ENCODE results near the gene EGFR.

EGFR gene

DNA sequence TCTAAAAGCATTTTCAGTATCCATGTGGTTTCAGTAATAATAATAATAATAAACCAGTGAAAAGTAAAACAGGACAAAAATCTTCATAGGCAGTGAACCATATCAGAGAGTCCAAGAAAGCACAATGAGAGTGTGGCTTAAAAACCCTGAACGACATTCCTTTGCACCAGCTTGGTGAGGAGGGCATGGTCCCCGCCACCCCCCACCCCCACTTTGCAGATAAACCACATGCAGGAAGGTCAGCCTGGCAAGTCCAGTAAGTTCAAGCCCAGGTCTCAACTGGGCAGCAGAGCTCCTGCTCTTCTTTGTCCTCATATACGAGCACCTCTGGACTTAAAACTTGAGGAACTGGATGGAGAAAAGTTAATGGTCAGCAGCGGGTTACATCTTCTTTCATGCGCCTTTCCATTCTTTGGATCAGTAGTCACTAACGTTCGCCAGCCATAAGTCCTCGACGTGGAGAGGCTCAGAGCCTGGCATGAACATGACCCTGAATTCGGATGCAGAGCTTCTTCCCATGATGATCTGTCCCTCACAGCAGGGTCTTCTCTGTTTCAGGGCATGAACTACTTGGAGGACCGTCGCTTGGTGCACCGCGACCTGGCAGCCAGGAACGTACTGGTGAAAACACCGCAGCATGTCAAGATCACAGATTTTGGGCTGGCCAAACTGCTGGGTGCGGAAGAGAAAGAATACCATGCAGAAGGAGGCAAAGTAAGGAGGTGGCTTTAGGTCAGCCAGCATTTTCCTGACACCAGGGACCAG lies 172.5 kb downstream of the EGFR start:
- no peak for TF ChIP-seq CTCF (IDR thresholded peaks at IDR 0.05)

- TF ChIP-seq CTCF (IDR thresholded peaks at IDR 0.05) = no peak
These were observed 173.3 kb downstream of the EGFR start for GRCh38 chr7:55191926-55192692.

- no peak for TF ChIP-seq CTCF (IDR thresholded peaks at IDR 0.05)
These were observed 173.9 kb downstream of the EGFR start for GRCh38 chr7:55192723-55193122.

GRCh38 chr7:55193245-55193644 lies 174.4 kb downstream of the EGFR start:
- TF ChIP-seq CTCF (IDR thresholded peaks at IDR 0.05) = no peak

DNA sequence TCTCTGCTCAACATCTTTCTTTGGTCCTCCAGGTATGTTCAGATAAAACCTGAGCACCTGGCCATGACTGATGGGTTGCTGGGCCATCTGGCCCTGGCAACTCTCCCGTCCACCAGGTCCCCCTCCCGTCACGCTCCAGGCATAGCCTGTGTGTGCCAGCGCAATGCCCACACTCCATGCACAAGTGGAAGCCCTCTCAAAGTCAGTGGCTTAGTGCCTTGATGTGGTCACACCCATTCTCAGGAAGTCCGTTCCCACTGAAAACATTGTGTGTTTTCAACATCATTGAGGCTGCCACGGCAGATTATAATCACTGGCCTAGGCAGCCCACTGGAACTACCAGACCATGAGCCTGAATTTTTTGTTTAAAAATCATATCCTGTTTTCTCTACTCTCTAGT lies 175.7 kb downstream of the EGFR start:
- no peak for TF ChIP-seq CTCF (IDR thresholded peaks at IDR 0.05)

DNA sequence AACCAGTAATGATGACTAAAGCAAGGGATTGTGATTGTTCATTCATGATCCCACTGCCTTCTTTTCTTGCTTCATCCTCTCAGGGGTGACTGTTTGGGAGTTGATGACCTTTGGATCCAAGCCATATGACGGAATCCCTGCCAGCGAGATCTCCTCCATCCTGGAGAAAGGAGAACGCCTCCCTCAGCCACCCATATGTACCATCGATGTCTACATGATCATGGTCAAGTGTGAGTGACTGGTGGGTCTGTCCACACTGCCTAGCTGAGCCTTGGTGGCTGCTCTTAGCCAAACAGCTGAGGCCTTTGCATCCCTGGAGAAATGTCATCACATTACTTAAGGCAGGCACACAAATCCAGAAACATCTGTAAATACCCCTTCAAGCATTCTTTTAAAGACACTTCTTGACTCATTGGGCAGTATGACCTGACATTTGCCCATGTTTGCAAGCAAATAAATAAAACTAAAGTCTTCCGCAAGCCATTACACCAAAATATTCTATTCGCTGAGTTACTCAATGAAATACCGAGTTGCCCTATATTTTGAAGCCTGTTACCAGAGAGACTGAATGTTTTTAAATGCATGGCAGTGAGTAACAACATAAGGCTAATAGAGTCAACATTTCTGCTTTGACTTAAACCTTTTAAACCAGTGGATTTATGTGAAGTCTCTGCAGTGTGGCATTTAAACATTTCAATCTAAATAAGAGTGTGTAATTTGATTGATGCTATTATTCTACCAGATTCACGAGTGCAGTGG lies 180.0 kb downstream of the EGFR start:
- TF ChIP-seq CTCF (IDR thresholded peaks at IDR 0.05) = no peak

DNA sequence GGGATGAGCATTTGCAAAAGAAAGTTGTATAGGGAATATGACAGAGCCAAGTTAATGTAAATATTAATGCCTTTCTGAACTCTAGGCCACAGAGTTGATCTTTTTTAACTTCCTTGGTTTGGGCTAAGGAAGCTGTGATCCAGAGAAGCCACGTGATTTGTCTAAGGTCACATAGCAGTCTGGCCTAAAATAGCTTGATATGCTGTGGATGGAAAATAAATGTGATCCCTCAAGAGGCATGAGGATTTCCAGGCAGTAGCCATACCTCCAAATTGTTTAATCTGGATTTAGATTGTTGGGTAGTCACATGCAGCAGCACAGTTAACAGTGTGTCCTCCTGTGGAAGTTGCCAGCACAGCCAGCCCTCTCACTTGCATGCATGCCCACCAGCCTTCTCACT lies 180.6 kb downstream of the EGFR start:
- TF ChIP-seq CTCF (IDR thresholded peaks at IDR 0.05) = no peak
